CD14-positive monocyte (primary cell): ENCODE measurements around the gene PTCD2. TPM values are rescaled to one million over a fixed set of nuclear protein-coding genes. Genes with fewer than 3 reads are reported as not detected.

ENCODE experiments used
- DNase-seq, 3 donors: peaks; one replicate each; pipeline ENCODE4 v3.0.0-alpha.2; 2011 to 2022
- H2AFZ ChIP-seq: 2 replicates; pipeline ENCODE4 v1.6.0; 2012; ENCODE audit warnings: mild to moderate bottlenecking, low read depth, low read length, inconsistent platforms; ENCODE audit not compliant: insufficient read depth, poor library complexity, severe bottlenecking
- H3K27ac ChIP-seq, 2 donors: 1 replicate in 1 of 2; 2 replicates in 1 of 2; pipeline ENCODE4 v1.5.1; 2012 to 2013; ENCODE audit warnings: low read length in 2 of 2, control low read depth in 1 of 2, inconsistent platforms in 1 of 2, low read depth in 1 of 2, mild to moderate bottlenecking in 1 of 2
- H3K27me3 ChIP-seq, 2 donors: one replicate each; pipeline versions ENCODE4 v1.6.0 to v1.6.1; 2011 to 2013; ENCODE audit warnings: low read length in 2 of 2; ENCODE audit not compliant: control insufficient read depth in 2 of 2, insufficient read depth in 2 of 2
- H3K36me3 ChIP-seq, 2 donors: replicated peaks in 1 of 2; 1 replicate in 1 of 2; 2 replicates in 1 of 2; pipeline versions ENCODE4 v1.5.1 to v1.6.1; 2012 to 2013; ENCODE audit warnings: low read length in 2 of 2, control low read depth in 1 of 2, inconsistent platforms in 1 of 2, mild to moderate bottlenecking in 1 of 2; ENCODE audit not compliant: insufficient read depth in 2 of 2, control insufficient read depth in 1 of 2
- H3K4me1 ChIP-seq, 2 donors: 1 replicate in 1 of 2; 2 replicates in 1 of 2; pipeline versions ENCODE4 v1.5.1 to v1.6.1; 2012 to 2013; ENCODE audit warnings: low read length in 2 of 2, control low read depth in 1 of 2, inconsistent platforms in 1 of 2, mild to moderate bottlenecking in 1 of 2, moderate library complexity in 1 of 2; ENCODE audit not compliant: insufficient read depth in 2 of 2, control insufficient read depth in 1 of 2
- H3K4me2 ChIP-seq: replicated peaks from 2 replicates; pipeline ENCODE3; 2012; ENCODE audit warnings: low read length, moderate library complexity, mild to moderate bottlenecking; ENCODE audit not compliant: poor library complexity, severe bottlenecking; ENCODE audit errors: extremely low read depth
- H3K4me3 ChIP-seq, 3 experiments: fragments of 200-600 bp in 1 of 3; sonication (generic) in 1 of 3; replicated peaks in 1 of 3; 1 replicate in 2 of 3; 2 replicates in 1 of 3; pipeline ENCODE4 v1.5.1; 2011 to 2013; ENCODE audit warnings: low read length in 3 of 3, mild to moderate bottlenecking in 3 of 3, control low read depth in 2 of 3, low read depth in 2 of 3, inconsistent platforms in 1 of 3, moderate library complexity in 1 of 3
- H3K79me2 ChIP-seq: 2 replicates; pipeline ENCODE4 v1.6.0; 2012; ENCODE audit warnings: mild to moderate bottlenecking, control low read depth, inconsistent platforms, low read length, moderate library complexity; ENCODE audit not compliant: insufficient read depth
- H3K9ac ChIP-seq: 2 replicates; pipeline ENCODE4 v1.6.0; 2017; ENCODE audit warnings: low read length, mild to moderate bottlenecking; ENCODE audit not compliant: insufficient read depth, poor library complexity, severe bottlenecking
- H3K9me3 ChIP-seq, 2 donors: replicated peaks in 1 of 2; 1 replicate in 1 of 2; 2 replicates in 1 of 2; pipeline versions ENCODE4 v1.5.1 to v1.6.1; 2012 to 2013; ENCODE audit warnings: low read length in 2 of 2, control low read depth in 1 of 2; ENCODE audit not compliant: control insufficient read depth in 1 of 2, insufficient read depth in 1 of 2
- H4K20me1 ChIP-seq: 2 replicates; pipeline ENCODE4 v1.6.0; 2012; ENCODE audit warnings: mild to moderate bottlenecking, low read length, control low read depth, moderate library complexity; ENCODE audit not compliant: insufficient read depth
- H3K27ac Mint-ChIP-seq, 7 donors: one replicate each; pipeline ENCODE4 v1.8.0; 2020; ENCODE audit warnings: mild to moderate bottlenecking in 7 of 7, mixed read lengths in 7 of 7, moderate library complexity in 6 of 7, inconsistent platforms in 2 of 7
- H3K27me3 Mint-ChIP-seq, 3 donors: one replicate each; pipeline ENCODE4 v1.8.0; 2021 to 2022; ENCODE audit warnings: low read depth in 3 of 3, mild to moderate bottlenecking in 3 of 3, mixed read lengths in 3 of 3, moderate library complexity in 3 of 3, inconsistent platforms in 1 of 3
- H3K36me3 Mint-ChIP-seq, 2 donors: one replicate each; pipeline ENCODE4 v1.8.0; 2020; ENCODE audit warnings: mixed read lengths in 2 of 2, inconsistent platforms in 1 of 2, mild to moderate bottlenecking in 1 of 2
- H3K4me1 Mint-ChIP-seq: one replicate; pipeline ENCODE4 v1.8.0; 2020; ENCODE audit warnings: mild to moderate bottlenecking, mixed read lengths
- H3K4me3 Mint-ChIP-seq, 2 donors: one replicate each; pipeline ENCODE4 v1.8.0; 2020; ENCODE audit warnings: mild to moderate bottlenecking in 2 of 2, mixed read lengths in 2 of 2, moderate library complexity in 1 of 2
- H3K9me3 Mint-ChIP-seq, 7 donors: one replicate each; pipeline ENCODE4 v1.8.0; 2020 to 2022; ENCODE audit warnings: mixed read lengths in 7 of 7, mild to moderate bottlenecking in 6 of 7, moderate library complexity in 6 of 7, inconsistent platforms in 2 of 7
- CTCF ChIP-seq: fragments of 200-600 bp; IDR thresholded peaks from one replicate; pipeline ENCODE4 v1.8.0; 2022; ENCODE audit warnings: antibody characterized with exemption, mild to moderate bottlenecking
- WGBS: methylation state at CpG from one replicate; pipeline ENCODE4 v1.1.5; 2013; ENCODE audit warnings: missing lambda C conversion rate; ENCODE audit not compliant: insufficient coverage; 5-methylcytosine and 5-hydroxymethylcytosine counted together
- intact Hi-C, 2 donors: fragments of 100-400 bp; cut with micrococcal nuclease; formaldehyde crosslinking; loops; one replicate each; pipeline versions ENCODE4 v1.15.0 to v1.15.1; 2023
- polyA plus RNA-seq, 3 donors: library from polyadenylated mRNA; depleted of rRNA in 1 of 3; unstranded in 2 of 3; stranded (reverse) in 1 of 3; fragments of 300-500 nt in 2 of 3; fragments of >200 nt in 1 of 3; fragmentation: Illumina TruSeq in 2 of 3; gene quantifications; 1 replicate in 2 of 3; 2 replicates in 1 of 3; pipeline ENCODE4 v1.2.3, GENCODE V29; 2012 to 2021

Gene PTCD2
- polyA plus RNA-seq, 3 donors: 1.6 to 2.2 (median 1.8) TPM

- Histone ChIP-seq H4K20me1 (no peaks in the 10 kb centered on the region), H3K4me2 (no peak overlapping the region), H3K9ac (no peak overlapping the region), H3K27me3 (no peaks in the 10 kb centered on the region), H3K4me3 (no peak overlapping the region), H3K79me2 (no peaks in the 10 kb centered on the region), H2AFZ (no peak overlapping the region), H3K4me1 (peaks cover 29% of the 10 kb centered on the region in 2 donors), H3K9me3 (no peaks in the 10 kb centered on the region), H3K27ac (no peak overlapping the region), H3K36me3 (peaks cover 2 to 38% of the 10 kb centered on the region in 2 donors)
- intact Hi-C loops: loop anchor here in 1 of 2 donors (10.0 kb wide), 1 partner anchor 162 kb away; no protein-coding TSS in a partner anchor
- H3K27me3 Mint-ChIP-seq: peaks cover 0 to 2% (median 1%) of the 10 kb centered on the region in 3 donors
- WGBS: no CpG with 5 or more reads among the region's 1 CpG
- H3K36me3 Mint-ChIP-seq: peaks cover 33 to 35% of the 10 kb centered on the region in 2 donors
- TF ChIP-seq CTCF: no peak
- H3K9me3 Mint-ChIP-seq: peaks cover 0 to 8% (median 5%) of the 10 kb centered on the region in 7 donors
- no peak overlapping the region for H3K4me3 Mint-ChIP-seq
- no peak for DNase-seq
- peaks cover 33% of the 10 kb centered on the region for H3K4me1 Mint-ChIP-seq
- H3K27ac Mint-ChIP-seq: no peak overlapping the region
These were observed 43.1 kb downstream of the PTCD2 start for GRCh38 chr5:72363166-72363802.

GRCh38 chr5:72364171-72364570 lies 44.0 kb downstream of the PTCD2 start:
- Histone ChIP-seq H3K27ac (peak overlapping the region in 1 of 2 donors; percentile 9), H3K9me3 (no peaks in the 10 kb centered on the region), H4K20me1 (no peaks in the 10 kb centered on the region), H3K4me1 (peaks cover 38% of the 10 kb centered on the region in 2 donors), H2AFZ (no peak overlapping the region), H3K9ac (no peak overlapping the region), H3K36me3 (peaks cover 2 to 31% of the 10 kb centered on the region in 2 donors), H3K79me2 (no peaks in the 10 kb centered on the region), H3K4me3 (no peak overlapping the region), H3K27me3 (no peaks in the 10 kb centered on the region), H3K4me2 (no peak overlapping the region)
- Mint-ChIP-seq H3K4me3 (no peak overlapping the region), H3K9me3 (peaks cover 0 to 8% (median 5%) of the 10 kb centered on the region in 7 donors), H3K36me3 (peaks cover 29 to 31% of the 10 kb centered on the region in 2 donors), H3K4me1 (peaks cover 41% of the 10 kb centered on the region), H3K27ac (no peak overlapping the region), H3K27me3 (peaks cover 0 to 2% (median 2%) of the 10 kb centered on the region in 3 donors)
- no peak for TF ChIP-seq CTCF
- intact Hi-C loops: loop anchor here in 1 of 2 donors (10.0 kb wide), 1 partner anchor 161 kb away; no protein-coding TSS in a partner anchor
- no CpG with 5 or more reads among the region's 1 CpG for WGBS
- no peak for DNase-seq
